ENCODE data around the gene KLHDC8A.
A peak's percentile ranks its signal among the peaks of the same experiment; 100 is the strongest.
"Not testable (repeated sequence)": the region's sequence is repeated elsewhere in the genome, so short reads cannot be mapped to it uniquely, and the experiment has no call there.

KLHDC8A gene

DNA sequence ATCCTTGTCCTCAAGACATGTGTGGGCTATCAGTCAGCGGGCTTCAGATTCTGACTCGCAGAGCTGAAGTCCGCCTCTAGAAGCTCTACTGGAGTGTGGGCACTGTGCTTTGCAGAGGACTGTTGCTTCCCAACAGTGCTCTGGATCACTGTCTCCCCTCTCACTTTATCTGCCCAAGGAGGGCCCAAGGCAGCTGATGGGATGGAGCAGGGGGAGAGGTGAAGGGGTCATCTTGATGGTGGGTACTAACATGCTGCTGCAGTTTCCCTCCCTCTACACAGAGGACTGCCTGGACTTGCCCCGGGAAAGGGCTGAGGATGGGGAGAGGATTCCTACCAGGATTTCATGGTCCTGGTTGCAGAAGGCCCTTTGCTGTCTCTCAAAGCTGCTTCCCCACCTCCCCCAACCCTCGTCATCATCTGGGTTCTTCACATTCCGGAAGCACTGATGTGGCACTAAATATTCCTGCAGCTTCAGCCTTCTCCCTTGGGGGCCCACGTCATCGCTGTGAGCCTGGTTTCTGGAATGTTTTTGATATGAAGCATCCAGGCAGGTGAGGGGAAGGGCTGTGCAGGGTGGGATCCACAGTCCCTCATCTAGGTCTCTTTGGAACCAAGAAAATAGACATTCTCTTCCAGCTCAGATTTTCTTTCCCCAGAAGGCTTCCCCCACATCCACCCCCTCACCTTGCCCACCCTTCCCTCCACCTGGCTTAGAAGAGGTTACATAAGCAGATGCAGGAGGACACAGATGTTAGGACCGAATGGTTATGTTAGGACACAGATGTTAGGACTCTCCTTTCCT is 58.3 kb downstream of the KLHDC8A start:
- no peak for DNase-seq (ENCODE audit: low read depth in 2 of 2, low spot score in 1 of 2)

DNA sequence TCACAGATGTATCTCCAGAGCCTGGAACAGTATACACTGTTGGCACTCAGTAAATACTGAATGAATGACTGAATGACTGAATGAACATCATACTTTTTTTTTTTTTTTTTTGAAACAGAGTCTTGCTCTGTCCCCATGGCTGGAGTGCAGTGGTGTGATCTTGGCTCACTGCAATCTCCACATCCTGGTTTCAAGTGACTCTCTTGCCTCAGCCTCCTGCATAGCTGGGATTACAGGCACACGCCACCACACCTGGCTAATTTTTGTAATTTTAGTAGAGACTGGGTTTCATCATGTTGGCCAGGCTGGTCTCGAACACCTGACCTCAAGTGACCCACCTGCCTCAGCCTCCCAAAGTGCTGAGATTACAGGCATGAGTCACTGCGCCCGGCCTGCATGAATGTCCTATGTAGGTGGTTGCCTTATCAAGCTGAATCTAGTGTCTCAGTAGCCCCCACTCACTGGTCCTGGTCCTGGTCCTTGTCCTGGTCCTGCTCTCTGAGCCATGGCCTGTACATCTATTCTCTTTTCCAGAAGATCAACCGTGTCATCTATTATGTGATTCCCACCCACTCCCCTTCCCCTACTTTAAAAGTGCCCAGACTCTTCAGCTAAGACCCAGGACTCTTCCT is 59.1 kb downstream of the KLHDC8A start:
- DNase-seq (ENCODE audit: low read depth in 2 of 2, low spot score in 1 of 2) = not testable (repeated sequence)

DNA sequence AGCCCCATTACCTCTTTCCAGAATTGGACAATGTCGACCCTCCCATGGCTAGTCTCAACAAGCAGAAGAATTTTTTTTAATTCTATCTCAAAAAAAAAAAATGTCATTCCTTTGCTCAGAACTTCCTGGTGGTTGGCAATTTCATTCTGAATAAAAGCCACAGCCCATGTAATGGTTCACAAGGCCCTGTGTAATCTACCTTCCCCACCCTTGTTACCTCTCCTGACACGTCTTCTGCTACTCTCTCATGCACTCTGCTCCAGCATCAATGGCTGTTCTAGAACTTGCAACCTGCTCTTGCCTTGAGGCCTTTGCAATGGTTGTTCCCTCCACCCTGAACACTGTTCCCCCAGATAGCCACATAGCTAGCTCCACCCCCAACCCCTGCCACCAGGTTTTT is 60.6 kb downstream of the KLHDC8A start:
- DNase-seq (ENCODE audit: low read depth in 2 of 2, low spot score in 1 of 2) = no peak

DNA sequence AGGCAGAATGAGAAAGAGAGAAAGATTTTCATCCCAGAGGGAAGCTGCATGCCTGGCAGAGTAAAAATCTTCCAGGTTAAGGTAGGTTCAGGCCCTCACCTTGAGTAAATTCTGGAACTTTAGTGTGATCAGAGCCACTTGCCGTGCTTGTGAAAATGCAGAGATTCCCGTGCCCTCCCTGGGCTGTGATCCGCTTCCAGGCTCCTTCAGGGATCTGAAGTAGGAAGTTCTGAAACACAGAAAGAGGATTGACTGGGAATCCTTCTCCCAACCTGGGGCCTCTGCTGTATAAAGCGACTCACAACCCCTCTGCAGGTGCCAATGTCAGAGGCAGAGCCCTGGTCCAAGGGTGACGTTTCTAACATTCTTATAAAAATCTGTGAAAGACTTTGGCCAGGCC is 61.8 kb downstream of the KLHDC8A start:
- DNase-seq (ENCODE audit: low read depth in 2 of 2, low spot score in 1 of 2) = no peak

DNA sequence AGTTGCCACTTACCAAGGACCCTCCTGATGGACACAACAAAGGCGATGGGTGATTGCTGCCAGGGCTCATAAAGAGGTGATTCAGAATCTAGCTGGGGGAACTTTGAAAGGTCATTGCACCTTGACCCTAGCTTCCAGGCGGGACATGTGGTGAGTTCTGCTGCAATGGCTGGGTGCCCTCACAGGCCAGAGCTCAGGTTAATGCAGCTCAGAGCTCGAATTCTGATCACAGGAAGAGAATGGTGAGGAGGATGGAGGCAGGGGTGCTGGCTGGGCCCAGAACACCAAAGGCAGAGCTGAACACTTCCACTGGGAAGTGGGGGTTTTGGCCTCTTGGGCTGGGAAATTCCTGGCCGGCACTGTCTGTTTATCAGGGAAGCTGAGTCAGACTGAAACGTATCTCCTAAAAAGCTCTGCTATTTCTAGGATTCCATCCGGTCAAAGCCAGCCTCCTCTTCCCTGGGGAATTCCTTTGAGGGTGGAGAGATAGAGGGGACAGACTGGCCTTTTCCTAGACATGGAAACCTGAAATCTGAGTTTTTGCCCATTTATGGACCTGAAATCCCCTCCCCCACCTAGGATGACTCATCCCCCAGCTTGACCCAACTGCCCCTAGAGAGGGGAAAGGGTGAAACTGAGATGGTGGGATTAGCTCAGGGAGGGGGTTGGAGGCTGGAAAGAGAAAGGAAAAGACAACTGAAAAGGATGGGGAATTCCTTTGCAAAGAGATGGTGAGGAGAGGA is 62.4 kb downstream of the KLHDC8A start:
- no peak for DNase-seq (ENCODE audit: low read depth in 2 of 2, low spot score in 1 of 2)

DNA sequence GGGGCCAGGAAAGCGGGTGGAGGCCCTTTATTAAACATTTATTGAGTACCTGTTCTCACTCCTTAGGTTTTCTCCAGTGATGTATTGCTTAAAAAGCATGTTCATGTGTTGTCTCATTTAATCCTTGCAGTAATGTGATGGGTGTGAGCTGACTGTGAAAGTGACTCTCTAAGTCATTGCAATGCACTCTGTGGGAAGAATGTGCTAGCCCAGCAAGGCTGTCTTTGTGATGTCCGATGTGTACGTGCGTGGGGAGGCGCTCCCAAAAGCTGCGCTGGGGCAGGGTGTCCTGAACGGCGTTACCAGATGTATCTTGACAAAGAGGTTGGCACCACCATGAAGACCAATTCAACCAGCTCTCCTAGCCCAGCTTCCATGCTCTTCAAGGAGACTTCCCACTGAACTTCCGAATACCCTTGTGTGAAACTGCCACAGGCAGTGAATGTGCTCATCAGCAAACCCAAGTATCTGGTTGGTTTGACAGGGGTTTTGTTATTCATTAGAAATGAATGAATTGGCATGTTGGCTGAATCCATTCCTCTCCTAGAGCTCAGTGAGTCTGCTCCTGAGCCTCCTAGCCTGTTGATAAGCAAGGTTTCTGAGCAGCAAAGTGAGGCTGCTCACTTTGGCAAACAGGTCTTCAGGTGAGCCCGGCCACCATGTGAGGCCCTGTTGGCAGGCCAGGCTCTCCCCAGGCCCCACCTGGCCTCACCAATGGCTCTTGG is 63.2 kb downstream of the KLHDC8A start:
- DNase-seq (ENCODE audit: low read depth in 2 of 2, low spot score in 1 of 2) = no peak

DNA sequence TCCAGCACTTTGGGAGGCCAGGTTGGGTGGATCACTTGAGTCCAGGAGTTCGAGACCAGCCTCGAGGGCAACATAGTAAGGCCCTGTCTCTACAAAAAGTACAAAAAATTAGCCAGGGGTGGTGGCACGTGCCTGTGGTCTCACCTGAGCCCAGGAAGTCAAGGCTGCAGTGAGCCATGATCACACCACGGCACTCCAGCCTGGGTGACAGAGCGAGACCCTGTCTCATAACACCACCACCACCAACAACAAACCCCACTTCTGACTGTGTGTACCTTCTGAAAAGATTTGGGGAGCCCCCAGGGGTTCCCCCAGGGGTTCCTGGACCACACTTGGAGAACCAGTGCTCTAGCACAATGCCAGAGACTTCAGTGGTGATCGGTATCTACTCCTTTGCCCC is 65.1 kb downstream of the KLHDC8A start:
- DNase-seq (ENCODE audit: low read depth in 2 of 2, low spot score in 1 of 2) = no peak

DNA sequence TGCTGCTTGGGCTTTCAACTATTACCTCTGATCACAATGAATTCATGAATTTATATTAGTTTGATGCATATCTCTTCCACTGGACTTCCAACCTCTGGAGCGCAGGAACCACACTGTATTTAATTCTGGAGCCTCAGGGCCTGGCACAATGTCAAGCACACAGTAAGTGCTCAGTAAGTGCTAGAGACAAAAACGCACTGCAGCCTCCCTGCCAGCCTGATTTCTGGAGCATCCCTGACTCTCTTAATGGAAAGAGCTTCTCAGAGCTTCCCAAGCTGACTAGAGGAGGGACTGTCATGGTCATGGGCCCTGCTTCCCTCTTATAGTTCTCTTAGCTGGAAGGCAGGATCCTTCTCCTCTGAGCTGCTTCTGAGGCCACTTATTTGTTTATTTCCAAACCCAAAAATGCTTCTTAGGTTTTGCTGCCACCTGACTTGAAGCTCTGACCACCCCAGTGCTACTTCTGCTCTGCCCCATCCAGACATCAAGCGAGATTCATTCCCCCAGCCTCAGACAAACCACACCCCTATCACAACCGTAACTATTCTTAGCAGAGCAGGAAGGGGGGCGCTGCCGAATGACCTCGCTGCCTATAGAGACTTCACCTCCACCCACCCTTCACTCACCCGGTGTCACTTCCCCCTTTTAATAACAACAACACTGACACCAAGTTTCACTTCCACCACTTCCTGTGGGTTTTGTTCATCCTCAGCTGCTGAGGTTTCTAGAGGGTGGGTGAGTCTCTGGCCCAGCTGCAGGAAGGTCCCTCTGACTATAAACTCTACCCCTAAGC is 68.8 kb downstream of the KLHDC8A start:
- peak; percentile 57 to 73 for DNase-seq (ENCODE audit: low read depth in 2 of 2, low spot score in 1 of 2)

DNA sequence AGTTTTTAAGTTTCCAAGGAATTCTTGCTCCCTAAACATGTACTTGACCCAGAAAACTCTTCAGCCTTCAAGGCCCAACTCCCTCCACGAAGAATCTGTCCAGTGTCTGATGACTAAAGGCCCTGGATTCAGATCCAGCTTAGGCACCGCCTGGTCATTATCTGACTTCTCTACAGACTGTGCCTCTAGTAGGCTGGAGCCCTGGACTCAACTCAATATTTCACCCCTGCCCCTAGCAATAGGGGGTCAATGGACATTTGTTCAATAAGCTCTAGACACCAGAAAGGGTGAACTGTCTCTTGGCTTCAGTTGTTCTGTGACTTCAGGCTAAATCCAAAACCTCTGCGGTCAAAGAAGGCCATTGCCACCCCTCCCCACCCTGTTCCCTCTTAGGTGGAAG is 69.6 kb downstream of the KLHDC8A start:
- DNase-seq (ENCODE audit: low read depth in 2 of 2, low spot score in 1 of 2) = no peak

DNA sequence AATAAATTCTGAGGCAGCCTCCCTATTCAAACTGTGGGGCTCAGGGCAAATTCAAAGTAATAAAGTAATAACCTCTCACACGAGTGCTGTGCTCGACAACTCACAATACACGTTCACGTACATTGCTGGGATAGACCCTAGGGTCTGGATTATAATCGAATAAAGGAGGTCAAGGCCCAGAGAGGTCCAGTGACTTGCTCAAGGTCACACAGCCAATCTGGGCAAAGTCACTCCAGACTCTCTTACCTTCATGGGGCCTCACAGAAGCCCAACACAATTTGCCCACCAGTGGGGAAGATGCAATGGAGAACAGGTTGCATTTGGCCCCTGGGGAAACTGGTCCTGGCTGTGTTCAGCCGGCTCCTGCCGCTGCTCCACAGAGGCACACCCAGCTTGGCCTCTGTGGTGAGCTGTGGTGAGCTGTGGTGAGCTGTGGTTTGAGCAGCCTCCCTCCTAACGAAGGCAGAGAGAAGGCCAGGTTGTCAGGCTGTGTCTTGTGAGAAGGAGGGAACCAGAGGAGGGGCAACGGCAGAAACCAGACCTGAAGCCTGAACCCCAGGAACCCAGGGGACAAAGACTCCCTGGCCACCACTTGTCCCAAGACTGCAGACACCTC is 70.3 kb downstream of the KLHDC8A start:
- peak in 1 of 2 donors; percentile 49 for DNase-seq (ENCODE audit: low read depth in 2 of 2, low spot score in 1 of 2)
